AG09309 (cell line): Measurements from ENCODE around the gene TRABD2B.

Experiments
- DNase-seq: peaks from one replicate; pipeline ENCODE4 v3.0.0-alpha.2; 2010; ENCODE audit warnings: low read depth
- H3K4me3 ChIP-seq: 2 replicates; pipeline ENCODE4 v1.5.1; 2011; ENCODE audit warnings: mild to moderate bottlenecking, low read depth, low read length, moderate library complexity; ENCODE audit not compliant: control insufficient read depth
- TF ChIP-seq, protein P1 (sequence below): IDR thresholded peaks from 2 replicates; pipeline ENCODE4 v1.5.1; 2011; ENCODE audit warnings: mild to moderate bottlenecking, low read depth, low read length, inconsistent platforms; ENCODE audit not compliant: insufficient read depth, control insufficient read depth; ENCODE audit errors: missing control alignments

TRABD2B gene

DNA sequence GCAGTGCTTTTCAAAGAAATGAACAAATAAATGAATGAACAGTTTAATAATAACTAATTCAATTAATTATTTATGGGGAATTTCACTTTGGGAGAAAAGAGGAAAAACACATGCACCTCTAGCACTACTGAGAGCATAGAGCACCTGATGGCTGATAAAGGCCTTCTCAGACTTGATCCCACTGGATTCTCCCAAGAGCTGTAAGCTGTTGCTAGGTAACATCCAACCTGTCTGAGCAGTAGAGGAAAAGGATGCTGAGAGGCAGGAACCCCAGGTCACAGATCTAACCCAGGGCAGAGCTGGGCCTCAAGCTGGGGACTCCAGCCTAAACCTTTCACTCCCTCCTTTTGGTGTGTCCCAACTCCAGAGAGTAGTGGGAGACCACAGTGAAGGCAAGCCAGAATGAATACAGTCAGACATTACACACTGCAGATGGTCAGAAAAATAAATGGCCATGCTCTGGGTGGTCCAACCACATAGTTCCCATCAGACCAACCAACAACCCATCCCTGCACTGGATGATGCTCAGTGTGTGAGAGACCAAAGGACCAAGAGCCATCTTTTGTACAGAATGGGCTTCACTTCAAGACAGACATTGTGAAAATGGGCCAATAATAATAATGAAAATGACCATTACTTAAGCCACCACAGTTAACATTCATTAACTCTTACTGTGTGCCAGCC lies 15.4 kb downstream of the TRABD2B start:
- H3K4me3 ChIP-seq, result no peak overlapping the region
- no peak for DNase-seq
- TF ChIP-seq, protein P1, sequence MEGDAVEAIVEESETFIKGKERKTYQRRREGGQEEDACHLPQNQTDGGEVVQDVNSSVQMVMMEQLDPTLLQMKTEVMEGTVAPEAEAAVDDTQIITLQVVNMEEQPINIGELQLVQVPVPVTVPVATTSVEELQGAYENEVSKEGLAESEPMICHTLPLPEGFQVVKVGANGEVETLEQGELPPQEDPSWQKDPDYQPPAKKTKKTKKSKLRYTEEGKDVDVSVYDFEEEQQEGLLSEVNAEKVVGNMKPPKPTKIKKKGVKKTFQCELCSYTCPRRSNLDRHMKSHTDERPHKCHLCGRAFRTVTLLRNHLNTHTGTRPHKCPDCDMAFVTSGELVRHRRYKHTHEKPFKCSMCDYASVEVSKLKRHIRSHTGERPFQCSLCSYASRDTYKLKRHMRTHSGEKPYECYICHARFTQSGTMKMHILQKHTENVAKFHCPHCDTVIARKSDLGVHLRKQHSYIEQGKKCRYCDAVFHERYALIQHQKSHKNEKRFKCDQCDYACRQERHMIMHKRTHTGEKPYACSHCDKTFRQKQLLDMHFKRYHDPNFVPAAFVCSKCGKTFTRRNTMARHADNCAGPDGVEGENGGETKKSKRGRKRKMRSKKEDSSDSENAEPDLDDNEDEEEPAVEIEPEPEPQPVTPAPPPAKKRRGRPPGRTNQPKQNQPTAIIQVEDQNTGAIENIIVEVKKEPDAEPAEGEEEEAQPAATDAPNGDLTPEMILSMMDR, result no peak

DNA sequence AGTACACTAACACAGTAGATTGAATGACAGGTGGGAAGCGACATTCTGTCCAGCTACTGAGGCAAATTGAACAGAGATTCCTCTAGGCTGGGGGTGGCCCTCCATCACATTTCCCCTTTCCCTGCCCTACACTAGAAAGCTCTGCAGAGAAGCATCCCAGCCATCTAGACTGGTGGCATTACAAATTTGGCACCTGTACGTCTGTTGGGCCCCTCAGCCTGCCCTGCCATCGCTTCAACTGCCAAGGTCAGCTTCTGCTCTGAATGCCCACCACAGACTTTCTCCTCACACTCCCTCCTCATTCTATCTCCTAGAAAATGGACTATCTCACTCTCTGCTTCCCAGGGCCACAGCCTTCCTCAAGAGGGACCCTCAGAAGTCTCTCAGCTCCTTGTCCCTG lies 16.7 kb downstream of the TRABD2B start:
- no peak for DNase-seq
- no peak overlapping the region for H3K4me3 ChIP-seq
- TF ChIP-seq, protein P1, result no peak

DNA sequence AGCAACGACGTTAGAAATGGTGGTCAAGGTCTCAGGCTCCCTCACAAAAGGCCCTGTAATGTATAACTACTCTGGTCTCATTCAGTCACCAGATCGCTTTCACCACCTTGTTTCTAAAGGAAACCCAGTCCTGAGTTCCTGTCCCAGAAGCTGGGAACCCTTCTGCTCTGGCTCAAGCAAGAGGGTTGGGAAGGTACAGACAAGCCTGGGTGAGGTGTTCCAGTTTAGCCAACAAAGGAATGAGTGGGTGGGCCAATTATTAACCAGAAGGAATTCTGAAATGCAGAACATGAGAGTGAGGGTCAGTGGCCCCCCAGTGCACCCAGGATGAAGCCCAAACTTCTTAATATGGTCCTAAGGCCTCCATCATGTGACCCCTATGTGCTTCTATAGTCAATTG lies 17.5 kb downstream of the TRABD2B start:
- TF ChIP-seq, protein P1, result no peak
- H3K4me3 ChIP-seq, result no peak overlapping the region
- DNase-seq, result no peak

DNA sequence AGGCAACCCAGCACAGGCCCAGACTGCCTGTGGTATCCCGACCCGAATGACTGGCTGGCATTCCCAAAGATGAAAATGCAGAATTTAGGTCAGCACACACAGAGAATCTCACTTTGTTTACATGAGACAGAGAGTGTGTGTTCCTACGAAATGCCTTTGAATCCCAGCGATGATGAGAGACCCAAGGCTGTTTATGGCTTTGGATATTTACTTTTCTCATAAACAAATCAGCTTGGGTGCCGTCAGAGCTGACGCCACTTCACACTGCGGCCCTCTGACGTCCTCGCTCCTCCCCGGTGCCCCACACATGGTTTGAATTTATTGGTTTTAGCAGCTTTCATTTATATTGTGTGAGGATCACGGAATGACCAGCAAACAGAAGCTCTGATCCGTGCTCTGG lies 18.7 kb downstream of the TRABD2B start:
- no peak for DNase-seq
- TF ChIP-seq, protein P1, result no peak
- no peak overlapping the region for H3K4me3 ChIP-seq

DNA sequence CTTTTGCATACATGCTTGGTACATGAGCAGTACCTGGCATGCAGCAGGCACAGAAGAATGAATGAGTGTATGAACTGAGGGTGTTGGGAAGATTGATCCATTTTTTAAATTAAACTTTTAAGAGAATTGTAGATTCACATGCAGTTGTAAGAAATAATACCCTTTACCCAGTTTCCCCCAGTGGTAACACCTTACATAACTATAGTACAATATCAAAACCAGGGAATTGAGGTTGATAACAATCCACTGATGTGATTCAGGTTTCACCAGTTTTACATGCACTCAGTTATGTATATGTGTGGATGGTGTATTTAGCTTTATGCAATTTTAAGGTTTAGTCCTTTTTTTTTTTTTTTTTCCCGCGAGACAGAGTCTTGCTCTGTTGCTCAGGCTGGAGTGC lies 20.5 kb downstream of the TRABD2B start:
- TF ChIP-seq, protein P1, result no peak
- no peak for DNase-seq
- H3K4me3 ChIP-seq, result no peak overlapping the region

DNA sequence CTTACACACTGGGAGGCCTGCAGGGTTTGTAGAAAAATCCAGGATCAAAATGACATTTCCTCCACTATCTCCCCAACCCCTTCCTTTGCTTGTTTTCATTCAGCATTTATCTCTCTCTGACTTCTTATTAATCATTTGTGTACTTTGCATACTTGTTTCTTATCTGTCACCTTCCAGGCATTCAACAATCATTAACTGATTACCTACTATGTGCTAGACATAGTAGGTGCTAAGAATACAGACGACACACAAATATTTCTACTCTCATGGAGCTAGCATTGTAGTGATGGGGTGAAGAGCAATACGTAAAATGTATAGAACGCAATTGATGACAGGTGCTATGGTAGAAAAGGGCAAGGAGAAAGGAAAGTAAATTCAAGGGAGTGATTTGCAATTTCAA lies 20.9 kb downstream of the TRABD2B start:
- no peak for DNase-seq
- TF ChIP-seq, protein P1, result no peak
- no peak overlapping the region for H3K4me3 ChIP-seq
